GM21528 (cell line): ENCODE measurements around the gene DBP.
"Not testable (repeated sequence)": the region's sequence is repeated elsewhere in the genome, so short reads cannot be mapped to it uniquely, and the experiment has no call there.

ENCODE experiments used
- ATAC-seq: cut with Tn5 transposase; IDR thresholded peaks from one replicate; pipeline ENCODE4 v1.9.1; 2021; ENCODE audit warnings: mild to moderate bottlenecking, moderate library complexity; ENCODE audit not compliant: unreplicated experiment, low FRiP score

Gene DBP

GRCh38 chr19:48644355-48644754 is 7.2 kb upstream of the DBP start:
- no peak for ATAC-seq

- ATAC-seq = no peak
Observed at GRCh38 chr19:48642862-48643261, 5.7 kb upstream of the DBP start.

DNA sequence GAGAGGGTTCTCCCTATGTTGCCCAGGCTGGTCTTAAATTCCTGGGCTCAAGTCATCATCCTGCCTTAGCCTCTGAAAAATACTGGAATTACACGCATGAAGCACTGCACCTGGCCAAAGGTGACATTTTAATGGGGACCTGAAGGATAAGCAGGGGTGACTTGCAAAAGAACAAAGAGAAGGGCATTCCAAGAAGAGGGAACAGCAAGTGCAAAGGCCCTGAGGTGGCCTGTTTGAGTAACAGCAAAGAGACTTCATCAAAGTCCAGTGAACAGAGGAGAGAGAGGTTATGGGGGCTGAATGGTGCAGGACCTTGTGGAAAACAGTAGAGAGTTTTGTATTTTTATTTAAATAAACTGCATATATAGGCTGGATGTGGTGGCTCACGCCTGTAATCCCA is 4.7 kb upstream of the DBP start:
- ATAC-seq = no peak

- no peak for ATAC-seq
Observed at GRCh38 chr19:48639483-48640375, 2.5 kb upstream of the DBP start.

- ATAC-seq = no peak
Observed at GRCh38 chr19:48638831-48639381, 1.7 kb upstream of the DBP start.

DNA sequence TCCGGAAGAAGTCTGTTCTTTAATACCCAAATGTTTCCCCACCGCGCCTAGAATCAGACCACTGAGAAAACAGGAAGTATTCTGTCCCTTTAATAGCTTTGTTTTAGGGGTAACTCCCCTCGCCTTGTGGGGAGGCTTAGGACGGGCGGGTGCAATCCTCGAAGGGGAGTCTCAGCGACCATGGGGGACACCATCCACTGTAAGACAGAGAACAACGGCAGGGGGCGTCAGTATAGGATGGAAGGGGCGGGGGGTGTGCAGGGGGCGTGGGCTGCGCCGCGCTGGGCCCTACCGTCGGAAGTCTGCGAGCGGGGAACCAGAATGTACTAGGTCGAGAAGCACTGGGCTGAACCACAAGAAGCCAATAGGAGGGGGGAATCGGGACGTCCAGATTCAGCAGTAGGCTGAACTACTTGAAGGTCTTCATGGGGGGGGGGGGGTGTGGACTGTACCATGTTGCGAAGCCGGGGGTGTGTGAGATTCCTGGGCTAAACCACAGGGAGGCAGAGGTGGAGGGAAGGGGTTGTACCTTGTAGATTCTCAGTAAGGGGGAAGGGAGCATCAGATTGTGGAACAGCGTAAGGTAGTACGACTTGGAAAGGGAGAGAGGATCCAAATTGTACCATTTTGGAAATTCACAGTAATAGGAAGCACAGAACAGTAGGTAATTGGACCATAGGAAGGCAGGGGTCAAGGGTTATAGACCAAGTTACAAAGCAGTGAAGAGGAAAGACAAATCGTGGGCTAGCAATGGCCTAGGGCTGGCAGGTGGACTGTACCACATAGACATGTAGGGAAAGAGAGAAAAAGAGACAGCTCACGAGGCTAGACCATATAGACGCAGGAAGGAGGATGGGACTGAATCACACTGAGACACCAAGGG is 1.0 kb upstream of the DBP start:
- ATAC-seq = peak; percentile 9

GRCh38 chr19:48637449-48637947 is 319 bp upstream of the DBP start:
- peak; percentile 67 for ATAC-seq

GRCh38 chr19:48635966-48636858 is 967 bp downstream of the DBP start:
- ATAC-seq = no peak

GRCh38 chr19:48635263-48635965 is 1.8 kb downstream of the DBP start:
- no peak for ATAC-seq

- ATAC-seq = no peak
Observed at GRCh38 chr19:48634424-48635262, 2.5 kb downstream of the DBP start.

DNA sequence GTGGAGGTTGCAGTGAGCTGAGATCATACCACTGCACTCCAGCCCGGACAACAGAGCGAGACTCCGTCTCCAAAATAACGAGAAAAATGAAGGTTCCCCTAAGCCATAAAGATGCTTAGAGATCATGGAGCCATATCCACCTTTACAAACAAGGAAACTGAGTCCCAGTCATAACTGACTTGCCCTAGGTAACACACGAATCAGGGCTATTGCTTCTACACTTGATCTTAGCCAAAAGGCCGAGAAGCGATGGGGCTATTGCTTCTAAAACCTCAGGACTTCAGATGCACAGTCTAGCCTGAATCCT is 3.2 kb downstream of the DBP start:
- no peak for ATAC-seq

GRCh38 chr19:48633148-48634035 is 3.8 kb downstream of the DBP start:
- no peak for ATAC-seq

- ATAC-seq = no peak
Observed at GRCh38 chr19:48632692-48633147, 4.5 kb downstream of the DBP start.

DNA sequence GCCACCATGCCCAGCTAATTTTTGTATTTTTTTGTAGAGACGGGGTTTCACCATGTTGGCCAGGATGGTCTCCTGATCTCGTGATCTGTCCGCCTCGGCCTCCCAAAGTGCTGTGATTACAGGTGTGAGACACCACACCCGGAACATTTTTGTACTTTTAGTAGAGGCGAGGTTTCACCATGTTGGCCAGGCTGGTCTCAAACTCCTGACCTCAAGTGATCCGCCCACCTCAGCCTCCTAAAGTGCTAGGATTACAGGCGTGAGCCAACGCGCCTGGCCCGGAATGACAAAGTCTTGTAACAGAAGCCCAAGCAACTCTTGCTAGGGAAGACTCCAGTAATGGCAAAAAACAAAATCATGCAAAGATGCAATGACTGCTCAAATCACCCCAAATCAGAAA is 4.9 kb downstream of the DBP start:
- not testable (repeated sequence) for ATAC-seq

- no peak for ATAC-seq
Observed at GRCh38 chr19:48631225-48631624, 6.0 kb downstream of the DBP start.

DNA sequence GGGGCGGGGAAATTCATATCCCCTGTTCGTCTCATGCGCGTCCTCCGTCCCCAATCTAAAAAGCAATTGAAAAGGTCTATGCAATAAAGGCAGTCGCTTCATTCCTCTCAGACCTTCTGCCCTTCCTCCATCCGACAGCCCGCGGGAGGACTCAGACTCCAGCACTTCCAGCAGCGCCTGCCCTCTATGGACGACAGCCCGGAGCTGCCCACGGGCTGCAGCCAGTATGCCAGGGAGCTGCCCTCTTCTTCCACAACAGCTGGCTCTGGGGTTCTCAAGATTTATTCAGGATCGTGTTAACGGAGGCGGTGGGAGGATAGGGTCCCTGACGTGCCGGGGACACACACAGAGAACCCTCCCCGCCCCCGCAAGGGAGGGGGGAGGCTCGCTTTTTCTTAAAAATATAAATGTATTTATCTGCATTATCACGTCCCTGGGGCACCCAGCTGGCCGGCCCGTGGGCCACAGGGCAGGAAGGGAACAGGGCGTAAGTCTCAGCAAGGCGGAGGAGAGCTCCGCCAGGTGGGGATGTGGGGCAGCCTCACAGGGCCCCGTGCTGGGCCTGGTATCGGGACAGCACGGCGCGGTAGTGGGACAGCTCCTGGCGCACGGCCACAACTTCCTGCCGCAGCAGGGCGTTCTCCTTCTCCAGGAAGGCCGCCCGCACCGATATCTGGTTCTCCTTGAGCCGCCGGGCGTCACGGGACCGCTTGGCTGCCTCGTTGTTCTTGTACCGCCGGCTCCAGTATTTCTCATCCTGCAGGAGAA is 6.7 kb downstream of the DBP start:
- no peak for ATAC-seq
